Thoracic aorta (tissue), 2 donors: ENCODE measurements around the gene UNC79. TPM values are rescaled to one million over a fixed set of nuclear protein-coding genes. Genes with fewer than 3 reads are reported as not detected.
"Not testable (repeated sequence)": the region's sequence is repeated elsewhere in the genome, so short reads cannot be mapped to it uniquely, and the experiment has no call there.

Experiments used
- ATAC-seq: fragments of 150-250 bp; one replicate; pipeline ENCODE4 v1.8.0; 2017; ENCODE audit warnings: low read depth; ENCODE audit not compliant: insufficient number of reproducible peaks, low FRiP score
- DNase-seq: peaks from one replicate; pipeline ENCODE4 v3.0.0-alpha.2; 2020; ENCODE audit warnings: low spot score
- H3K27ac ChIP-seq, 2 donors: fragments of 200-600 bp; sonication (generic); 1 replicate in 1 of 2; 2 replicates in 1 of 2; pipeline ENCODE4 v1.5.1; 2016; ENCODE audit warnings: mild to moderate bottlenecking in 2 of 2, moderate library complexity in 2 of 2
- H3K27me3 ChIP-seq: fragments of 200-600 bp; sonication (generic); replicated peaks from 2 replicates; pipeline ENCODE4 v1.6.0; 2016; ENCODE audit warnings: mild to moderate bottlenecking; ENCODE audit not compliant: insufficient read depth
- H3K36me3 ChIP-seq: fragments of 200-600 bp; sonication (generic); one replicate; pipeline ENCODE4 v1.5.1; 2016
- H3K4me1 ChIP-seq, 2 donors: fragments of 200-600 bp; sonication (generic); 1 replicate in 1 of 2; 2 replicates in 1 of 2; pipeline versions ENCODE4 v1.5.1 to v1.6.0; 2016; ENCODE audit warnings: low read depth in 2 of 2, mild to moderate bottlenecking in 1 of 2; ENCODE audit not compliant: control insufficient read depth in 1 of 2
- H3K4me3 ChIP-seq: fragments of 200-600 bp; sonication (generic); 2 replicates; pipeline ENCODE4 v1.5.1; 2016; ENCODE audit warnings: mild to moderate bottlenecking
- H3K9me3 ChIP-seq: fragments of 200-600 bp; sonication (generic); 2 replicates; pipeline ENCODE4 v1.5.1; 2016
- CTCF ChIP-seq: fragments of 200-600 bp; sonication (generic); IDR thresholded peaks from one replicate; pipeline ENCODE4 v1.5.1; 2019; ENCODE audit warnings: antibody characterized with exemption
- total RNA-seq, 2 donors: library from RNA; depleted of rRNA; stranded (reverse); fragments of >200 nt; gene quantifications; one replicate each; pipeline versions ENCODE4 v1.1.0 to v1.2.3, GENCODE V29; 2016

UNC79 gene
- total RNA-seq: under 1 TPM; 0.14 to 0.21 TPM

- no peaks in the 10 kb centered on the region for H3K4me1 ChIP-seq
- H3K9me3 ChIP-seq: peaks cover under 1% of the 10 kb centered on the region
- DNase-seq (no peak), ATAC-seq (no peak)
- TF ChIP-seq CTCF: no peak
- no peaks in the 10 kb centered on the region for H3K27me3 ChIP-seq
- H3K36me3 ChIP-seq: no peaks in the 10 kb centered on the region
- H3K27ac ChIP-seq: no peak within 1 kb of the TSS
- no peak within 1 kb of the TSS for H3K4me3 ChIP-seq
These were observed at the start of gene UNC79 for GRCh38 chr14:93430315-93431035. Gene UNC79 (plus strand): TSS chr14:93430939. CDS start chr14:93431030, 91 bp downstream.

DNA sequence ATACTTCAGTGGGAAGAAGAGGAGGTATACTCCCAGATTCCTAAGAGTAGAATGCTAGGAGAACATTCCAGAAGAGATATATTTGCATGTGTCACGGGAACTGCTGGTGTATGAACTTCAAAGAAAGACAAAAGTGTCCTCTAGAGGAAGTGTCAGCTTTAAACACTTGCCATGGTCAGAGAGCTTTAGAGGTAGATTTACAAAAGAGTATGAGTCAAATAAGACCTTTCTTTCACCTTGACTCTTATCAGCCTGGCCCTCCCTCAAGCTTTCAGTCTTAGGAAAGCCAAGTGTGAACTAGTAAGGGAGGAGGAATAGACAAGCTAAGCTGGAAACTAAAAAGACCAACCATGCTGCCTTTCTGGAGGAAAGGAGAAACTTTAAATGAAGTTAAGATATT, 49.1 kb upstream of the UNC79 start:
- ATAC-seq (no peak), DNase-seq (no peak)
- Histone ChIP-seq H3K4me3 (no peak overlapping the region), H3K27ac (no peak overlapping the region), H3K36me3 (no peaks in the 10 kb centered on the region), H3K27me3 (no peaks in the 10 kb centered on the region), H3K4me1 (no peaks in the 10 kb centered on the region), H3K9me3 (no peaks in the 10 kb centered on the region)
- no peak for TF ChIP-seq CTCF

DNA sequence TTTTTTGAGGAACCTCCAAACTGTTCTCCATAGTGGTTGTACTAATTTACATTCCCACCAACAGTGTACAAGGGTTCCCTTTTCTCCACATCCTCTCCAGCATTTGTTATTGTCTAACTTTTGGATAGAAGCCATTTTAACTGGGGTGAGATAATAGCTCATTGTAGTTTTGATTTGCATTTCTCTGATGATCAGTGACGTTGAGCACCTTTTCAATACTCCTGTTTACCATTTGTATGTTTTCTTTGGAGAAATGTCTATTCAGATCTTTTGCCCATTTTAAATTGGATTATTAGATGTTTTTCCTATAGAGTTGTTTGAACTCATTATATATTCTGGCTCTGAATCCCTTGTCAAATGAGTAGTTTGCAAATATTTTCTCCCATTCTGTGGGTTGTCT, 46.5 kb upstream of the UNC79 start:
- H3K4me3 ChIP-seq, H3K27me3 ChIP-seq, H3K27ac ChIP-seq, H3K4me1 ChIP-seq, H3K36me3 ChIP-seq, H3K9me3 ChIP-seq, ATAC-seq, DNase-seq: not testable (repeated sequence)

DNA sequence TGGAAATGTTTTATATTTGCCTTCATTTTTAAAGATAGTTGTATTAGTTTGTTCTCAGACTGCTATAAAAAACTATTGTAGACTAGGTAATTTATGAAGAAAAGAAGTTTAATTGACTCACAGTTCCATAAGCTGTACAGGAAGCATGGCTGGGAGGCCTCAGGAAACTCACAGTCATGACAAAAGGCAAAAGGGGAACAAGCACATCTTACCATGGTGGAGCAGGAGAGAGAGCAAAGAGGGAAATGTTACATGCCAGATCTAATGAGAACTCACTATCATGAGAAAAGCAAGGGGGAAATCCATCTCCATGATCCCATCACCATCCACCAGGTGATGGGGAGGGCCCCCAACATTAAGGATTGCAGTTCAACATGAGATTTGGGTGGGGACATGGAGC, 35.5 kb upstream of the UNC79 start:
- H3K27me3 ChIP-seq: no peaks in the 10 kb centered on the region
- DNase-seq (no peak), ATAC-seq (no peak)
- H3K4me1 ChIP-seq: no peaks in the 10 kb centered on the region
- H3K4me3 ChIP-seq: no peak overlapping the region
- H3K27ac ChIP-seq: no peak overlapping the region
- no peaks in the 10 kb centered on the region for H3K36me3 ChIP-seq
- peaks cover 10% of the 10 kb centered on the region for H3K9me3 ChIP-seq
- no peak for TF ChIP-seq CTCF

DNA sequence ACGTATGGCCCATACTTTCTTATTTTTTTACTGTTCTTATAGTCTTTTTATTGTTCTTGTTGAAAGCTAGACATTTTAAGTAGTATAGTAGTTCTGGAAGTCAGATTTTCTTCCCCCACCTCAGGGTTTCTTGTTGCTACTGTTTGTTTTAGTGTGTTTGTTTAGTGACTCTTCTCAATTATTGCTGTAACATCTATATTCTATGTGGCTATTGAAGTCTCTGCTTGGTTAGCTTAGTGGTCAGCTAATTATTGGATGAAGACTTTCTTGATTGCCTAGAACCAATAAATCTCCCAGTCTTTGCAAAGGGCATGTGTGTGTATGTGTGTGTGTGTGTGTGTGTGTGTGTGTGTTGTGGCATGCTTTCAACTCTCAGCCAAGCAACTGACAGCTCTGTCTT, 34.3 kb upstream of the UNC79 start:
- DNase-seq (no peak), ATAC-seq (no peak)
- no peaks in the 10 kb centered on the region for H3K36me3 ChIP-seq
- no peak for TF ChIP-seq CTCF
- no peaks in the 10 kb centered on the region for H3K4me1 ChIP-seq
- no peak overlapping the region for H3K4me3 ChIP-seq
- peaks cover 10% of the 10 kb centered on the region for H3K9me3 ChIP-seq
- H3K27ac ChIP-seq: no peak overlapping the region
- no peaks in the 10 kb centered on the region for H3K27me3 ChIP-seq

DNA sequence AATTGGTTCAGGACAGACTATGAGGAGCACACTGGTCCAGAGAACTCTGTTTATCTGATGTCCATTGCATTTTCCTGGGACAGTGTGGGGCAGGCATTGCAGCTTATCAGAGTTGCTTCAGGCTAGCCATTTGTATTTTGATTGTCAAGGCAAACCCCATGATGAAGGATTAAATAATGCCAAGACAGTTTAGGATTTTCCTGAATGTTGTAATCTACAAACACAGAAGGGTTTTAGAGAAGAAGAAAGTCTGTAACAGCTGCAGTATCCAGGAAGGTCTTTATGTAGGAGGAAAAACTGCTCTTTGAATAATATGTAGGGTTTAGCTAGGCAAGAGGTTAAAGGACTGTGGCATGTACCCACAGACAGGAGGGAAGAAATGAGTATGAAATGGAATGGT, 32.2 kb upstream of the UNC79 start:
- Histone ChIP-seq H3K36me3 (no peaks in the 10 kb centered on the region), H3K4me1 (no peaks in the 10 kb centered on the region), H3K4me3 (no peak overlapping the region), H3K27ac (no peak overlapping the region), H3K27me3 (no peaks in the 10 kb centered on the region), H3K9me3 (peaks cover 10% of the 10 kb centered on the region)
- DNase-seq (no peak), ATAC-seq (no peak)
- no peak for TF ChIP-seq CTCF
